GM20000 (cell line): ENCODE measurements around the gene ACTR8.

Experiments used
- DNase-seq: peaks from one replicate; pipeline ENCODE4 v3.0.0; 2012; ENCODE audit warnings: low spot score
- TF ChIP-seq, protein P1 (sequence below): IDR thresholded peaks from 2 replicates; pipeline ENCODE4 v1.5.1; 2012; ENCODE audit warnings: mild to moderate bottlenecking, control low read depth; ENCODE audit errors: extremely low read depth, missing control alignments

ACTR8 gene

GRCh38 chr3:53822331-53822741 is 59.6 kb downstream of the ACTR8 start:
- DNase-seq = no peak
- TF ChIP-seq, protein P1, sequence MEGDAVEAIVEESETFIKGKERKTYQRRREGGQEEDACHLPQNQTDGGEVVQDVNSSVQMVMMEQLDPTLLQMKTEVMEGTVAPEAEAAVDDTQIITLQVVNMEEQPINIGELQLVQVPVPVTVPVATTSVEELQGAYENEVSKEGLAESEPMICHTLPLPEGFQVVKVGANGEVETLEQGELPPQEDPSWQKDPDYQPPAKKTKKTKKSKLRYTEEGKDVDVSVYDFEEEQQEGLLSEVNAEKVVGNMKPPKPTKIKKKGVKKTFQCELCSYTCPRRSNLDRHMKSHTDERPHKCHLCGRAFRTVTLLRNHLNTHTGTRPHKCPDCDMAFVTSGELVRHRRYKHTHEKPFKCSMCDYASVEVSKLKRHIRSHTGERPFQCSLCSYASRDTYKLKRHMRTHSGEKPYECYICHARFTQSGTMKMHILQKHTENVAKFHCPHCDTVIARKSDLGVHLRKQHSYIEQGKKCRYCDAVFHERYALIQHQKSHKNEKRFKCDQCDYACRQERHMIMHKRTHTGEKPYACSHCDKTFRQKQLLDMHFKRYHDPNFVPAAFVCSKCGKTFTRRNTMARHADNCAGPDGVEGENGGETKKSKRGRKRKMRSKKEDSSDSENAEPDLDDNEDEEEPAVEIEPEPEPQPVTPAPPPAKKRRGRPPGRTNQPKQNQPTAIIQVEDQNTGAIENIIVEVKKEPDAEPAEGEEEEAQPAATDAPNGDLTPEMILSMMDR = no peak

DNA sequence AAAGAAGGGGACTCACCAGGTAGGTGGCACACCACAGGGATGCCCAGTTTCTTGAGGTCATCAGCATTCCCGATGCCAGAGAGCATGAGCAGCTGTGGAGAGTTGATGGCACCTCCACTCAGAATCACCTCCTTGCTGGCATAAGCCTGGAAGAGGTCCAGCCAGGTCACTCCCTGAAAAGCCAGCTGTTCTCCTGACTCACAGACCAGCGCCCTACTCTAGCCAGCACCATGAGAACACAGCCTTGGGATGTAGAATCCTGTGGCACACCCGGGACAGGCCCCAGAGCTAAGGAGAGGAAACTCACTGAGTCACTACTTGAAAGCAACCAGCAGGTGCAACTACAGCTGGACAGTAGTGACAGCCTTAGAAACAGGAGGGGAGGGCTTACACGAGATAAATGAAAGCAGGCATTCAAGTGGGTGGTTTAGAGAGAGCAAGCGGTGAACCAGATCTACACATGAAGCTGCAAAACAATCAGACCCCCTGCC is 60.3 kb downstream of the ACTR8 start:
- DNase-seq = peak; percentile 32
- TF ChIP-seq, protein P1 = no peak

- DNase-seq = no peak
- TF ChIP-seq, protein P1 = no peak
Measured at GRCh38 chr3:53820756-53821580, 61.0 kb downstream of the ACTR8 start.

DNA sequence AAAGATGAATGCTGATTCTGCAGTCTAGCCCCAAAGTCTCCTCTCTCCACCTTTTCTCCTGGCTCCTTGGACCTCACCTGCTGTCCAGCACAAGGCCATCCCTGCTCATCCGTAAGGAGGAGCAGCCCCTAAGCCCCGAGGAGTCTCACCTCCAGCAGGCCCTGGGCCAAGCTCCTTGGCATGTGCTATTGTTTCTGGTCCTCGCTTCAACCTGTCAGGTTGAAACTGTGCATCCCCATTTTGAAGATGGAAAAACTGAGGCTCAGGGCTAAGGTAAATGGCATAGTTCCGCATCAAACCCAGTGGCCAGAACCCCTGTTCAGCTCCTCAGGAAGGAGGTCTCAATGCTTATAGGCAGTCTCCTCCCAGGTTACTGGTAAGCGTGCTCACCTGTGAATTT is 61.9 kb downstream of the ACTR8 start:
- TF ChIP-seq, protein P1 = no peak
- DNase-seq = no peak

DNA sequence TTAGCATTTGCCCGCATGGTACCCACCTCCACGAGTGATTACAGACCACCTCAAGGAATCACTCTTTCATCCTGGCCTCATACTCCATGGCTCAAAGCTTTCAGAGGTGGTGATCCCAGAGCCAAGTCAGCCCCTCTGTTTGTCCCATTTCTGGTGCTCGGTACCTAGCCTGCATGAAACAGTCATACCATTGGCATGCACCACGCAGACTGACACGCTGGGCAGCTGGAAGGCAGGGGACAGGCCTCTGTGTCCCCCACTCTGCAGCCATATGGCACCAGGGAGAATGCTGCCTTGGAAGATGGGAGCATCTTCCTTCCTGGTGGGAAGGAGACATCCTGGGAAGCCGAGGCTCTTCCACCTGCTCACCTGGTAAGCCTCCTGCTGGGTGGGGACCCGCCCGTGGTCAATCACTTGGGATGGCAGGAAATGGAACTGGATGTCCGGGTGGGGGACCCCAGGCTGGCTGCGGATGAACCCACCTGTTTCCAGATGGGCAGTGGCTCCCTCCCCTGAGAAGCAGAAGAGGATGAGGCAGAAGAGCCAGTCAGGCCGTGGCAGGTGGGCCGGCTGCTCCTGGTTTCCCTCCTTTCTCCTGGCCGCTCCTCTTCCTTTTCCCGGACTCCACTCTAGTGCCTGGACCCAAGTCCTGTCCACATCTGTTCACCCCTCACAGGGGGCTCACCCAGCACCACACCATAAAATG is 62.6 kb downstream of the ACTR8 start:
- TF ChIP-seq, protein P1 = no peak
- DNase-seq = no peak

GRCh38 chr3:53818221-53819162 is 63.5 kb downstream of the ACTR8 start:
- DNase-seq = no peak
- TF ChIP-seq, protein P1 = no peak
